Omental fat pad (tissue), 4 donors: ENCODE measurements around the gene RASL12. TPM values are rescaled to one million over a fixed set of nuclear protein-coding genes. Genes with fewer than 3 reads are reported as not detected.
"Not testable (repeated sequence)": the region's sequence is repeated elsewhere in the genome, so short reads cannot be mapped to it uniquely, and the experiment has no call there.

Source experiments
- ATAC-seq: fragments of 150-250 bp; one replicate; pipeline ENCODE4 v1.9.1; 2016; ENCODE audit warnings: mild to moderate bottlenecking, moderate library complexity; ENCODE audit not compliant: low FRiP score
- DNase-seq: peaks from one replicate; pipeline ENCODE4 v3.0.0-alpha.2; 2019; ENCODE audit warnings: low spot score
- CTCF ChIP-seq, 3 donors: fragments of 450-650 bp; IDR thresholded peaks; one replicate each; pipeline ENCODE4 v1.5.1; 2016 to 2017; ENCODE audit warnings: antibody characterized with exemption in 3 of 3, mild to moderate bottlenecking in 3 of 3, moderate library complexity in 2 of 3
- total RNA-seq, 4 donors: library from RNA; depleted of rRNA; stranded (reverse); fragments of >200 nt; gene quantifications; one replicate each; pipeline ENCODE4 v1.1.0, GENCODE V29; 2016

The RASL12 gene
- total RNA-seq, 4 donors from 2014 or later = 4.6 to 50.0 (median 7.6) TPM

GRCh38 chr15:65102912-65103311, 35.1 kb upstream of the RASL12 start:
- no peak for TF ChIP-seq CTCF (IDR thresholded peaks at IDR 0.05)
- ATAC-seq (no peak), DNase-seq (no peak)

GRCh38 chr15:65101891-65102708, 34.3 kb upstream of the RASL12 start:
- DNase-seq (no peak), ATAC-seq (peak; percentile 27)
- no peak for TF ChIP-seq CTCF (IDR thresholded peaks at IDR 0.05)

- TF ChIP-seq CTCF (IDR thresholded peaks at IDR 0.05) = no peak
- ATAC-seq (no peak), DNase-seq (peak; percentile 69)
Observed at GRCh38 chr15:65101411-65101890, 33.7 kb upstream of the RASL12 start.

- TF ChIP-seq CTCF (IDR thresholded peaks at IDR 0.05) = no peak
- no peak for ATAC-seq
- DNase-seq = no peak
Observed at GRCh38 chr15:65100442-65100841, 32.7 kb upstream of the RASL12 start.

GRCh38 chr15:65099801-65100200, 32.0 kb upstream of the RASL12 start:
- ATAC-seq, DNase-seq: not testable (repeated sequence)

GRCh38 chr15:65099336-65099735, 31.5 kb upstream of the RASL12 start:
- ATAC-seq (no peak), DNase-seq (no peak)
- TF ChIP-seq CTCF (IDR thresholded peaks at IDR 0.05) = no peak

GRCh38 chr15:65097651-65098263, 30.0 kb upstream of the RASL12 start:
- ATAC-seq (no peak), DNase-seq (no peak)
- no peak for TF ChIP-seq CTCF (IDR thresholded peaks at IDR 0.05)
